KMS-11 (cell line): ENCODE measurements around the gene TSEN34.
"Not testable (repeated sequence)": the region's sequence is repeated elsewhere in the genome, so short reads cannot be mapped to it uniquely, and the experiment has no call there.

ENCODE experiments used
- H2AFZ ChIP-seq: fragments of 200-600 bp; sonication (generic); 2 replicates; pipeline ENCODE4 v1.6.1; 2016; ENCODE audit warnings: antibody characterized with exemption, mixed run types, low read depth
- H3K27ac ChIP-seq: fragments of 200-600 bp; sonication (generic); 2 replicates; pipeline ENCODE4 v1.6.1; 2016; ENCODE audit warnings: mild to moderate bottlenecking, mixed run types
- H3K27me3 ChIP-seq: fragments of 200-600 bp; sonication (generic); 2 replicates; pipeline ENCODE4 v1.6.1; 2017; ENCODE audit warnings: mild to moderate bottlenecking, low read depth, mixed run types, moderate library complexity; ENCODE audit not compliant: insufficient read depth
- H3K36me3 ChIP-seq: fragments of 200-600 bp; sonication (generic); 2 replicates; pipeline ENCODE4 v1.6.1; 2017; ENCODE audit warnings: mild to moderate bottlenecking, mixed run types; ENCODE audit not compliant: insufficient read depth
- H3K4me1 ChIP-seq: fragments of 200-600 bp; sonication (generic); 2 replicates; pipeline ENCODE4 v1.6.1; 2016; ENCODE audit warnings: mild to moderate bottlenecking, low read depth, mixed run types; ENCODE audit not compliant: poor library complexity, severe bottlenecking
- H3K4me2 ChIP-seq: fragments of 200-600 bp; sonication (generic); 2 replicates; pipeline ENCODE4 v1.7.0; 2016; ENCODE audit warnings: mild to moderate bottlenecking, mixed run types
- H3K4me3 ChIP-seq: fragments of 200-600 bp; sonication (generic); IDR thresholded peaks from 2 replicates; pipeline ENCODE4 v1.6.1; 2017; ENCODE audit warnings: low read depth, low read length, mixed read lengths; ENCODE audit not compliant: insufficient read depth
- H3K79me2 ChIP-seq: fragments of 200-600 bp; sonication (generic); 2 replicates; pipeline ENCODE4 v1.6.1; 2016; ENCODE audit warnings: low read depth, mixed run types; ENCODE audit not compliant: insufficient read depth
- H3K9ac ChIP-seq: fragments of 200-600 bp; sonication (generic); 2 replicates; pipeline ENCODE4 v1.6.1; 2016; ENCODE audit warnings: mild to moderate bottlenecking, mixed run types
- H4K20me1 ChIP-seq: fragments of 200-600 bp; sonication (generic); 2 replicates; pipeline ENCODE4 v1.6.1; 2016; ENCODE audit warnings: mild to moderate bottlenecking, mixed run types; ENCODE audit not compliant: insufficient read depth
- TF ChIP-seq, protein P1 (sequence below): fragments of 200-600 bp; sonication (generic); conservative IDR thresholded peaks from 2 replicates; pipeline ENCODE4 v1.6.1; 2017; ENCODE audit warnings: low read depth, mild to moderate bottlenecking, antibody characterized with exemption, low read length, moderate library complexity, mixed read lengths

The TSEN34 gene

GRCh38 chr19:54209811-54210494 is 18.8 kb downstream of the TSEN34 start:
- TF ChIP-seq, protein P1, sequence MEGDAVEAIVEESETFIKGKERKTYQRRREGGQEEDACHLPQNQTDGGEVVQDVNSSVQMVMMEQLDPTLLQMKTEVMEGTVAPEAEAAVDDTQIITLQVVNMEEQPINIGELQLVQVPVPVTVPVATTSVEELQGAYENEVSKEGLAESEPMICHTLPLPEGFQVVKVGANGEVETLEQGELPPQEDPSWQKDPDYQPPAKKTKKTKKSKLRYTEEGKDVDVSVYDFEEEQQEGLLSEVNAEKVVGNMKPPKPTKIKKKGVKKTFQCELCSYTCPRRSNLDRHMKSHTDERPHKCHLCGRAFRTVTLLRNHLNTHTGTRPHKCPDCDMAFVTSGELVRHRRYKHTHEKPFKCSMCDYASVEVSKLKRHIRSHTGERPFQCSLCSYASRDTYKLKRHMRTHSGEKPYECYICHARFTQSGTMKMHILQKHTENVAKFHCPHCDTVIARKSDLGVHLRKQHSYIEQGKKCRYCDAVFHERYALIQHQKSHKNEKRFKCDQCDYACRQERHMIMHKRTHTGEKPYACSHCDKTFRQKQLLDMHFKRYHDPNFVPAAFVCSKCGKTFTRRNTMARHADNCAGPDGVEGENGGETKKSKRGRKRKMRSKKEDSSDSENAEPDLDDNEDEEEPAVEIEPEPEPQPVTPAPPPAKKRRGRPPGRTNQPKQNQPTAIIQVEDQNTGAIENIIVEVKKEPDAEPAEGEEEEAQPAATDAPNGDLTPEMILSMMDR, result no peak
- peaks cover 27% of the 10 kb centered on the region for H4K20me1 ChIP-seq
- no peak overlapping the region for H2AFZ ChIP-seq
- H3K4me3 ChIP-seq, result no peak overlapping the region
- H3K27ac ChIP-seq, result peak overlapping the region; percentile 41
- peaks cover 12% of the 10 kb centered on the region; the same call in 1 of the 2 replicates for H3K79me2 ChIP-seq
- peaks cover 64% of the 10 kb centered on the region for H3K4me1 ChIP-seq
- H3K27me3 ChIP-seq, result no peaks in the 10 kb centered on the region
- peaks cover 14% of the 10 kb centered on the region; the same call in 1 of the 2 replicates for H3K36me3 ChIP-seq
- H3K9ac ChIP-seq, result no peak overlapping the region; the same call in 1 of the 2 replicates
- H3K4me2 ChIP-seq, result peak overlapping the region; percentile 56

- Histone ChIP-seq H3K27me3 (no peaks in the 10 kb centered on the region), H2AFZ (no peak overlapping the region), H3K4me2 (peak overlapping the region; percentile 10; the same call in 1 of the 2 replicates), H3K79me2 (no peaks in the 10 kb centered on the region; the same call in 1 of the 2 replicates), H3K4me3 (no peak overlapping the region), H3K4me1 (peaks cover 52% of the 10 kb centered on the region), H3K9ac (no peak overlapping the region), H3K36me3 (peaks cover 9% of the 10 kb centered on the region; the same call in 1 of the 2 replicates), H4K20me1 (peaks cover 15% of the 10 kb centered on the region; the same call in 1 of the 2 replicates), H3K27ac (peak overlapping the region; percentile 41)
- TF ChIP-seq, protein P1, result no peak
These were observed 20.1 kb downstream of the TSEN34 start for GRCh38 chr19:54211235-54211634.

- H3K9ac ChIP-seq, H3K36me3 ChIP-seq, H3K79me2 ChIP-seq, H4K20me1 ChIP-seq, H3K27me3 ChIP-seq, H3K4me2 ChIP-seq, H2AFZ ChIP-seq, H3K27ac ChIP-seq, H3K4me3 ChIP-seq: not testable (repeated sequence)
- peaks cover 23% of the 10 kb centered on the region for H3K4me1 ChIP-seq
These were observed 23.1 kb downstream of the TSEN34 start for GRCh38 chr19:54214217-54214616.

- H3K9ac ChIP-seq, H3K27me3 ChIP-seq, H3K4me2 ChIP-seq, H2AFZ ChIP-seq, H3K36me3 ChIP-seq, H3K79me2 ChIP-seq, H4K20me1 ChIP-seq, H3K27ac ChIP-seq, H3K4me3 ChIP-seq: not testable (repeated sequence)
- peaks cover 18% of the 10 kb centered on the region for H3K4me1 ChIP-seq
These were observed 23.6 kb downstream of the TSEN34 start for GRCh38 chr19:54214734-54215133.

- no peaks in the 10 kb centered on the region for H3K79me2 ChIP-seq
- no peak overlapping the region for H2AFZ ChIP-seq
- no peak overlapping the region for H3K4me3 ChIP-seq
- H3K4me1 ChIP-seq, result no peaks in the 10 kb centered on the region
- TF ChIP-seq, protein P1, result no peak
- H3K4me2 ChIP-seq, result no peak overlapping the region
- no peaks in the 10 kb centered on the region for H3K36me3 ChIP-seq
- H3K9ac ChIP-seq, result no peak overlapping the region
- no peaks in the 10 kb centered on the region for H4K20me1 ChIP-seq
- no peak overlapping the region for H3K27ac ChIP-seq
- no peaks in the 10 kb centered on the region; the same call in 1 of the 2 replicates for H3K27me3 ChIP-seq
These were observed 25.8 kb downstream of the TSEN34 start for GRCh38 chr19:54216869-54217268.

GRCh38 chr19:54217517-54218247 is 26.6 kb downstream of the TSEN34 start:
- not testable (repeated sequence) for H3K79me2 ChIP-seq, H3K27me3 ChIP-seq, H3K27ac ChIP-seq, H3K4me1 ChIP-seq, H3K4me2 ChIP-seq, H3K9ac ChIP-seq, H3K36me3 ChIP-seq, H2AFZ ChIP-seq, H4K20me1 ChIP-seq, H3K4me3 ChIP-seq
